ENCODE results near the gene AMACR. TPM values are rescaled to one million over a fixed set of nuclear protein-coding genes. Genes with fewer than 3 reads are reported as not detected.

The AMACR gene
- total RNA-seq, 1 donor from 2014 or later, result 12.8 TPM

DNA sequence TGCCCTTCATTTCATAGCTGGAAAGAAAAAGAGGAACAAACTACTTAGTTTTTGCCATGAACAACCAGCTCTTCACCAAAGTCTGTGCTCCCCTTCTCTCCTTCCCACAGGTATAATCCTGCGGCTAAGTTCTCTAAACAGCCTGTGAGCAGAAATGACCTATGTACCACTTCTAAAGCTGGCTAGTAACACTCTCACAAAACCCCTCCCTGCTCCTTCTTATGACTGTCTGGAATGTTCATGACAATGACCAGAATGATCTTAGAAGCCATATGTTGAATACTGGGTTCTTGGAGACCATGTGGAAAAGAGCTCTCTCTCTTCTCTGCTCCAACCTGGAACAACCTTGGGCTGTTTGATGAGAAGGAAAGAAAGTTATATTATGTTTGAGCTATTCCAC, 12.9 kb upstream of the AMACR start:
- TF ChIP-seq, protein P1, sequence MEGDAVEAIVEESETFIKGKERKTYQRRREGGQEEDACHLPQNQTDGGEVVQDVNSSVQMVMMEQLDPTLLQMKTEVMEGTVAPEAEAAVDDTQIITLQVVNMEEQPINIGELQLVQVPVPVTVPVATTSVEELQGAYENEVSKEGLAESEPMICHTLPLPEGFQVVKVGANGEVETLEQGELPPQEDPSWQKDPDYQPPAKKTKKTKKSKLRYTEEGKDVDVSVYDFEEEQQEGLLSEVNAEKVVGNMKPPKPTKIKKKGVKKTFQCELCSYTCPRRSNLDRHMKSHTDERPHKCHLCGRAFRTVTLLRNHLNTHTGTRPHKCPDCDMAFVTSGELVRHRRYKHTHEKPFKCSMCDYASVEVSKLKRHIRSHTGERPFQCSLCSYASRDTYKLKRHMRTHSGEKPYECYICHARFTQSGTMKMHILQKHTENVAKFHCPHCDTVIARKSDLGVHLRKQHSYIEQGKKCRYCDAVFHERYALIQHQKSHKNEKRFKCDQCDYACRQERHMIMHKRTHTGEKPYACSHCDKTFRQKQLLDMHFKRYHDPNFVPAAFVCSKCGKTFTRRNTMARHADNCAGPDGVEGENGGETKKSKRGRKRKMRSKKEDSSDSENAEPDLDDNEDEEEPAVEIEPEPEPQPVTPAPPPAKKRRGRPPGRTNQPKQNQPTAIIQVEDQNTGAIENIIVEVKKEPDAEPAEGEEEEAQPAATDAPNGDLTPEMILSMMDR (IDR thresholded peaks at IDR 0.05), result no peak
- no peak for DNase-seq (ENCODE audit: extremely low spot score, unreplicated experiment)
- H3K4me3 Mint-ChIP-seq (ENCODE audit: unreplicated experiment), result no peak overlapping the region
- peaks cover 22% of the 10 kb centered on the region for H3K36me3 Mint-ChIP-seq (ENCODE audit: unreplicated experiment)
- H3K4me1 Mint-ChIP-seq (ENCODE audit: unreplicated experiment), result no peaks in the 10 kb centered on the region
- H3K9me3 Mint-ChIP-seq (ENCODE audit: unreplicated experiment), result no peaks in the 10 kb centered on the region
- H3K27me3 Mint-ChIP-seq (ENCODE audit: unreplicated experiment), result no peaks in the 10 kb centered on the region
- no peak overlapping the region for H3K27ac Mint-ChIP-seq (ENCODE audit: unreplicated experiment)

DNA sequence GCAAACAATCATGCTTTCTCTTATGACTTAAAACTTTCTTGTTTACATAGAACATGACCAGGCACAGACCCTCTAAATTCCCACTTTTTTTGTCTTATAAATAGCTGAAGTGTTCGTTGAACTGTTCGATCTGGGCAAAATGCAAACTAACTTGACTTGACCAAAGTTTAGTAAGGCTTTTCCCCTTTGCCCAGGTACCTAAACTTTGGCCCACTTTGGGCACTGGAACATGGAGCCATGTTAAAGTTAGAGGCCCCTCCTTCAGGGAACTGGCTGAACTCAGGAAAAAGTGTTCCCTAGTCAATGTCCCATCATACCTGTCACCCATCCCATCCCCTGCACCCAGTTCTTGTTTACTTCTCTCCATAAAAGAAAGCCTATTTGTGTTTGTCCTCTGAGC, 9.4 kb upstream of the AMACR start:
- H3K27me3 Mint-ChIP-seq (ENCODE audit: unreplicated experiment), result no peaks in the 10 kb centered on the region
- H3K36me3 Mint-ChIP-seq (ENCODE audit: unreplicated experiment), result peaks cover 17% of the 10 kb centered on the region
- no peak overlapping the region for H3K27ac Mint-ChIP-seq (ENCODE audit: unreplicated experiment)
- H3K9me3 Mint-ChIP-seq (ENCODE audit: unreplicated experiment), result no peaks in the 10 kb centered on the region
- TF ChIP-seq, protein P1 (IDR thresholded peaks at IDR 0.05), result no peak
- H3K4me3 Mint-ChIP-seq (ENCODE audit: unreplicated experiment), result no peak overlapping the region
- H3K4me1 Mint-ChIP-seq (ENCODE audit: unreplicated experiment), result peaks cover 3% of the 10 kb centered on the region
- no peak for DNase-seq (ENCODE audit: extremely low spot score, unreplicated experiment)

DNA sequence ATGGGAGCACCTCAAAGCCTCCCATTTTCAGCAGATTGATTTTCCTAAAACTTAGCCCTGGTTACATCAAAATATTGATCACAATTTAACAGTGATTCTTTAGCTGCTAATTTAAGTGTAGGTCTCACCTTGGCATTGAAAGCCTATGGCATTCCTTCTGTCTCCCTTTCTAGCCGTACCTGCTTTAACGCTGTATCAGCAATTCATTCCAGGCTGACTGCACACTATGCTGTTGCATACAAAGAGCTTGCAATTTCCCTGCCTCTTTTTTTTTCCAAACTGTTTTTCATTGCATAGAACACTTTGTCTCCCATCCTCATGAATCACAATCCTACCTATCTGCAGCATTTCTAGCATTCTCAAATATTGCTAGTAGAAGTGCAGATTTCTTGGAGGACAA, 8.9 kb upstream of the AMACR start:
- no peak for DNase-seq (ENCODE audit: extremely low spot score, unreplicated experiment)
- Mint-ChIP-seq H3K27me3 (ENCODE audit: unreplicated experiment) (no peaks in the 10 kb centered on the region), H3K4me1 (ENCODE audit: unreplicated experiment) (peaks cover 3% of the 10 kb centered on the region), H3K27ac (ENCODE audit: unreplicated experiment) (no peak overlapping the region), H3K36me3 (ENCODE audit: unreplicated experiment) (peaks cover 14% of the 10 kb centered on the region), H3K4me3 (ENCODE audit: unreplicated experiment) (no peak overlapping the region), H3K9me3 (ENCODE audit: unreplicated experiment) (no peaks in the 10 kb centered on the region)
- TF ChIP-seq, protein P1 (IDR thresholded peaks at IDR 0.05), result no peak

DNA sequence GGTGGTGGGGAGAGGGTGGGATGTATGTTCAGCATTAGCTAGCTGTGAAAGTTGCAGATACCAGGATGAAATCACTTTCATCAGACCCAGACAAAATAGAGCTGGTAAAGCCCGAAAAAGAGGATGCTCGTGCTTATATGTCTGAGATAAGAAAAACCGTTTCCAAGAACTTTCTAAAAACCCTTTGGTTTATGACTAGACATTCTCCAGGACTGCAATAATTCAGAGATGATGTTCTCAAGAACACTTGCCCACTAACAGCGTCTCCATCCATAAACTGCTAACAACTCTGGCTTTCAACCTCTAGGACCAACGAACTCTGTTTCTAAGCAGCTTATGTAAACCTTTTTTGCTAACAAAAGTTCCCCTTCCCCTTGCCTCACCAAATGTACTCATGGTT, 8.4 kb upstream of the AMACR start:
- Mint-ChIP-seq H3K27me3 (ENCODE audit: unreplicated experiment) (no peaks in the 10 kb centered on the region), H3K9me3 (ENCODE audit: unreplicated experiment) (no peaks in the 10 kb centered on the region), H3K36me3 (ENCODE audit: unreplicated experiment) (peaks cover 14% of the 10 kb centered on the region), H3K4me1 (ENCODE audit: unreplicated experiment) (peaks cover 3% of the 10 kb centered on the region), H3K27ac (ENCODE audit: unreplicated experiment) (no peak overlapping the region), H3K4me3 (ENCODE audit: unreplicated experiment) (no peak overlapping the region)
- DNase-seq (ENCODE audit: extremely low spot score, unreplicated experiment), result no peak
- TF ChIP-seq, protein P1 (IDR thresholded peaks at IDR 0.05), result no peak

DNA sequence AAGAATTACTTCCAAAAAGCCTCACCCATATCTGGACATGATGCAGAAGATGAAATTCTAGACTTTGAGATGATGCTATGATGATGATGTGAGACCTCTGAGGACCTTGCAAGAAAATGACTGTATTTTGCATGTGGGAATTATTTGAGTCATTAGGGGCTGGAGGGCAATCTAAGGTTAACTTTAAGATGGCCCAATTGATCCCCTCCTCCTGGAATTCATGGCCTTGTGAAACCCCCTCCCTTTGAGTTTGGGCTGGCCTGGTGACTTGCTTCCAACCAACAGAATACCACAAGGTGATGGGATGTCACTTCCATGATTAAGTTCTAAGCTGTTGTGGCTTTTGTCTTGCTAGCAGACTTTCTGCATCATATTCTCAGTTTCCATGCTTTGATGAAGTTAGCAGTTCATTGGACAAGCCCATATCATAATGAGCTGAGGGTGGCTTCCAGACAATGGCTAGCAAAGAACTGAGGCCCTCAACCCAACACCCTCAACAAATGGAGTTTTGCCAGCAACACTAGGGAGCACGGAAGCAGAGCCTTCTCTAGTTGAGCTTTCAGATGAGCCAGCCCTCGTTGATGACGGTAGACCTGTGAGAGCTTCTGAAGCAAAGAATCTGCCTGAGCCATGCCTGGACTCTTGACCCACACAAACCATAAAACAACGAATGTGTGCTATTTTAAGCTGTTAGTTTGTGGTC, 7.4 kb upstream of the AMACR start:
- H3K4me1 Mint-ChIP-seq (ENCODE audit: unreplicated experiment), result peaks cover 3% of the 10 kb centered on the region
- no peak overlapping the region for H3K4me3 Mint-ChIP-seq (ENCODE audit: unreplicated experiment)

More for the DNA sequence above, 7.4 kb upstream of the AMACR start:
- no peak for DNase-seq (ENCODE audit: extremely low spot score, unreplicated experiment)
- TF ChIP-seq, protein P1 (IDR thresholded peaks at IDR 0.05), result no peak
- no peak overlapping the region for H3K27ac Mint-ChIP-seq (ENCODE audit: unreplicated experiment)
- H3K9me3 Mint-ChIP-seq (ENCODE audit: unreplicated experiment), result no peaks in the 10 kb centered on the region
- H3K27me3 Mint-ChIP-seq (ENCODE audit: unreplicated experiment), result no peaks in the 10 kb centered on the region
- peaks cover 11% of the 10 kb centered on the region for H3K36me3 Mint-ChIP-seq (ENCODE audit: unreplicated experiment)
